ENCODE data around the gene CHN1. TPM values are rescaled to one million over a fixed set of nuclear protein-coding genes. Genes with fewer than 3 reads are reported as not detected.

CHN1 gene
- polyA plus RNA-seq, 1 donor (not counting 4 experiments of a cell fraction or from before 2014, with no cell fraction given) = 2.3 TPM

- DNase-seq (ENCODE audit: low read depth, low spot score) = no peak
- H3K79me2 ChIP-seq (ENCODE audit: control insufficient read depth, insufficient read depth, low read length) = no peaks in the 10 kb centered on the region
- peaks cover 0 to 1% of the 10 kb centered on the region in 2 experiments for H3K36me3 ChIP-seq (ENCODE audit: control insufficient read depth in 2 of 2, extremely low read depth in 1 of 2, insufficient read depth in 2 of 2, low read length in 2 of 2)
- H3K9me1 ChIP-seq (ENCODE audit: control insufficient read depth, extremely low read depth, insufficient read depth, low read length) = no peaks in the 10 kb centered on the region
- H3K27ac ChIP-seq (ENCODE audit: control insufficient read depth, insufficient read depth, low read length) = no peak overlapping the region
- H3K27me3 ChIP-seq (ENCODE audit: control insufficient read depth, extremely low read depth, insufficient read depth, low read length) = no peaks in the 10 kb centered on the region
- FAIRE-seq = no peak
- H3K4me3 ChIP-seq (ENCODE audit: control insufficient read depth in 2 of 3, extremely low read depth in 1 of 3, insufficient read depth in 2 of 3, low read depth in 1 of 3, low read length in 3 of 3) = no peak overlapping the region
- no peaks in the 10 kb centered on the region for H3K9me3 ChIP-seq (ENCODE audit: control insufficient read depth, low read depth, low read length)
- dilution Hi-C loops (cut with MboI; ENCODE audit: extremely low pct_ligation_motif_present, low sequenced_read_pairs) = no loop called here
- H2AFZ ChIP-seq (ENCODE audit: control insufficient read depth, low read length) = no peak overlapping the region
- H4K20me1 ChIP-seq (ENCODE audit: control insufficient read depth, extremely low read depth, insufficient read depth, low read length) = no peaks in the 10 kb centered on the region
- H3K9ac ChIP-seq (ENCODE audit: control insufficient read depth, extremely low read depth, insufficient read depth, low read length) = no peak overlapping the region
- TF ChIP-seq EZH2 (IDR thresholded peaks at IDR 0.05; ENCODE audit: low read length) (no peak), CTCF (optimal IDR thresholded peaks at IDR 0.05 in 1 of 3, IDR thresholded peaks at IDR 0.05 in 1 of 3, conservative IDR thresholded peaks at IDR 0.05 in 1 of 3; ENCODE audit: extremely low read depth in 1 of 3, insufficient read depth in 2 of 3, low read length in 3 of 3) (no peak)
- peaks cover 6% of the 10 kb centered on the region for H3K4me1 ChIP-seq (ENCODE audit: control insufficient read depth, extremely low read depth, insufficient read depth, low read length)
- no peak overlapping the region for H3K4me2 ChIP-seq (ENCODE audit: control insufficient read depth, extremely low read depth, insufficient read depth, low read depth, low read length)
Measured at GRCh38 chr2:174824068-174824467, 181.1 kb downstream of the CHN1 start.

DNA sequence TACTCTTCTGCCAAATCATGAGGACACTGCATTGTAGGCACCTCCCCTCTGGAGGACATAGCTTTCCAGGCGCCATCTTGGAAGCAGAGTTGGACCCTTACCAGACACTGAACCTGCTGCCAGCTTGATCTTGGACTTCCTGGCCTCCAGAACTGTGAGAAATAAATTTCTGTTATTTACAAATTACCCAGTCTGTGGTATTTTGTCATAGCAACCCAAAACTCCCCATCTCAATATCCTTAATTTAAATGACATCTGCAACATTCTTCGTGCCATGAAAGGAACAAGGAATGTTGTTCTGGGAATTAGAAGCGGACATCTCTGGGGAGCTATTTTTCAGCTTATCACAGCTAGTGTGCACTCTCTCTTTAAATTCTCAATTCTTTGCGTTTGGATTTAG is 183.6 kb downstream of the CHN1 start:
- no peaks in the 10 kb centered on the region for H3K79me2 ChIP-seq (ENCODE audit: control insufficient read depth, insufficient read depth, low read length)
- no peaks in the 10 kb centered on the region for H3K9me3 ChIP-seq (ENCODE audit: control insufficient read depth, low read depth, low read length)
- H3K4me3 ChIP-seq (ENCODE audit: control insufficient read depth in 2 of 3, extremely low read depth in 1 of 3, insufficient read depth in 2 of 3, low read depth in 1 of 3, low read length in 3 of 3) = no peak overlapping the region
- DNase-seq (ENCODE audit: low read depth, low spot score) (no peak), FAIRE-seq (no peak)
- TF ChIP-seq EZH2 (IDR thresholded peaks at IDR 0.05; ENCODE audit: low read length) = no peak
- no peak for TF ChIP-seq CTCF (optimal IDR thresholded peaks at IDR 0.05 in 1 of 3, IDR thresholded peaks at IDR 0.05 in 1 of 3, conservative IDR thresholded peaks at IDR 0.05 in 1 of 3; ENCODE audit: extremely low read depth in 1 of 3, insufficient read depth in 2 of 3, low read length in 3 of 3)
- H3K4me2 ChIP-seq (ENCODE audit: control insufficient read depth, extremely low read depth, insufficient read depth, low read depth, low read length) = no peak overlapping the region
- no peaks in the 10 kb centered on the region for H3K27me3 ChIP-seq (ENCODE audit: control insufficient read depth, extremely low read depth, insufficient read depth, low read length)
- no peaks in the 10 kb centered on the region for H3K9me1 ChIP-seq (ENCODE audit: control insufficient read depth, extremely low read depth, insufficient read depth, low read length)
- no peaks in the 10 kb centered on the region for H3K4me1 ChIP-seq (ENCODE audit: control insufficient read depth, extremely low read depth, insufficient read depth, low read length)
- peaks cover 0 to 1% of the 10 kb centered on the region in 2 experiments for H3K36me3 ChIP-seq (ENCODE audit: control insufficient read depth in 2 of 2, extremely low read depth in 1 of 2, insufficient read depth in 2 of 2, low read length in 2 of 2)
- no peak overlapping the region for H3K27ac ChIP-seq (ENCODE audit: control insufficient read depth, insufficient read depth, low read length)
- H2AFZ ChIP-seq (ENCODE audit: control insufficient read depth, low read length) = no peak overlapping the region
- dilution Hi-C loops (cut with MboI; ENCODE audit: extremely low pct_ligation_motif_present, low sequenced_read_pairs) = no loop called here
- no peak overlapping the region for H3K9ac ChIP-seq (ENCODE audit: control insufficient read depth, extremely low read depth, insufficient read depth, low read length)
- no peaks in the 10 kb centered on the region for H4K20me1 ChIP-seq (ENCODE audit: control insufficient read depth, extremely low read depth, insufficient read depth, low read length)
